OCI-M2 (cell line): ENCODE results near the gene UBE2C.
"Not testable (repeated sequence)": the region's sequence is repeated elsewhere in the genome, so short reads cannot be mapped to it uniquely, and the experiment has no call there.

Source experiments
- DNase-seq: peaks from one replicate; lab custom pipeline; 2025; ENCODE audit not compliant: unreplicated experiment; lab: John Stamatoyannopoulos, UW

Gene UBE2C

GRCh38 chr20:45812157-45813005, at the start of gene UBE2C:
TSS of gene UBE2C (plus strand) at chr20:45812644. CDS start at chr20:45812696, 52 bp downstream.
- peak; percentile 99 for DNase-seq

GRCh38 chr20:45764618-45765282, 47.7 kb upstream of the UBE2C start:
- DNase-seq, result not testable (repeated sequence)

- no peak for DNase-seq
Measured at GRCh38 chr20:45765307-45765875, 47.1 kb upstream of the UBE2C start.

DNA sequence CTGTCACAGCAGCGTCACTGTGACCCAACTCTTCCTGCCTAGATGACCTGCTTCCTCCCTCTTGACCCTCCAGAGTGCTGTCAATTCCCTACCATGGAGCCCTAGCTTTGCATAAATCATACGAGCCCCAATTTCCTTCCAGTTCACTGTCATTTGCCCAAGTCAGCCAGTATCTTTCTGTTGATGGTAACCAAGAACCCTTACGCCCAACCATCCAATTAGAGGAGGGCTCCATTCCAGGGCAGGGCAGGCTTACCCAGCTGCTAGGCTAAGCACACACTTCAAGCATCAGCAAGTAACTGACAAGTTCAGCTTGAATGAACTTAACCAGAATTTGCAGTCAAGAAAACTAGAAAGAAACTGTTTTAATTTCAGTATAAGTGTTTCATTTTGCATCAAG, 46.5 kb upstream of the UBE2C start:
- DNase-seq, result no peak

DNA sequence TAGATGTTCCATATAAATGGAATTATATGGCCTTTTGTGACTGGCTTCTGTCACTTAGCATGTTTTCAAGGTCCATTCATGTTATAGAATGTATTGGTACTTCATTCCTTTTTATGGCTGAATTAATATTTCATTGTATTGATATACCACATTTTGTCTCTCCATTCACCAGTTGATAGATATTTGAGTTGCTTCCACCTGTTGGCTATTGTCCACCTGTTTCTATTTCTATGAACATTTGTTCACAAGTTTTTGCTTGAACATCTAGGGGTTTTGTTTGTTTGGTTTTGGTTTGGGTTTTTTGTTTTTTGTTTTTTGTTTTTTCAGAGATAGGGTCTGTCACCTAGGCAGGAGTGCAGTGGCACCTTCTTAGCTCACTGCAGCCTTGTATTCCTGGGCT, 44.0 kb upstream of the UBE2C start:
- DNase-seq, result no peak

GRCh38 chr20:45771182-45771759, 41.2 kb upstream of the UBE2C start:
- peak; percentile 37 for DNase-seq

DNA sequence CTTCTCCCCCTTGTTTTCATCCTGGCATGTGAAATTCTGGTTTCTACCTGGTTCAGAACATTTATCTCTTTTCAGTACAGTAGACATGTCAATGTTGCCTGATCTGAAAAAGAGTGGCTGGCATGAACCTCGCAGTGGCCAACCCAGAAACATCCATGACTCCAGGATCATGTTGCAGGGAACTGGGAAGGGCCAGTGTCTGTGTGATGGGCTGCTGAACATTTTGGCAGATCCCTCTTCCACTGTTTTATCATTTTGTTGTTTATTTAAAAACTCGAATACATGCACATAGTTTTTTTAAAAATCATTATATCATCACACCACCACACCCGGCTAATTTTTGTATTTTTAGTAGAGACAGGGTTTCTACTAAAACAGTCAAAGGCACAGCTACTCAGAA, 39.8 kb upstream of the UBE2C start:
- no peak for DNase-seq

DNA sequence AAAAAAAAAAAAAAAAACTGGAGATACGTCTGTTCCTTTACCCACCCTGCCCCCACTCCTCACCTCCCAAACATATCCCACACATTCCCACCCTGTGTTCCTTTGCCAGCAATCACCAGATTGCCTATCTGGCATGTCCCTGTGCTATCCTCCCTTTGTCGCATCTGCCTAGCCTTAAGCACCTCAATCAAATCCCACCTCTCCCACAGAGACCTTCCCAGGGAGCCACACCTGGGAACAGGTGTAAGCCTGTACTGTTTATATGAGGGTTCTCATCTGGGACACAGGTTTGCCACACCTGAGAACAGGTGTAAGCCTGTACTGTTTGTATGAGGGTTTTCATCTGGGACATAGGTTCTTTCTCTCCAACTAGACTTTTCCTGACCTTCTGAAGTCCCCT, 37.5 kb upstream of the UBE2C start:
- DNase-seq, result no peak

GRCh38 chr20:45775411-45775810, 37.0 kb upstream of the UBE2C start:
- DNase-seq, result no peak

- DNase-seq, result no peak
Measured at GRCh38 chr20:45776931-45777330, 35.5 kb upstream of the UBE2C start.

- DNase-seq, result no peak
Measured at GRCh38 chr20:45779011-45779915, 33.2 kb upstream of the UBE2C start.

- no peak for DNase-seq
Measured at GRCh38 chr20:45780159-45780558, 32.3 kb upstream of the UBE2C start.

- DNase-seq, result no peak
Measured at GRCh38 chr20:45781391-45781931, 31.0 kb upstream of the UBE2C start.

DNA sequence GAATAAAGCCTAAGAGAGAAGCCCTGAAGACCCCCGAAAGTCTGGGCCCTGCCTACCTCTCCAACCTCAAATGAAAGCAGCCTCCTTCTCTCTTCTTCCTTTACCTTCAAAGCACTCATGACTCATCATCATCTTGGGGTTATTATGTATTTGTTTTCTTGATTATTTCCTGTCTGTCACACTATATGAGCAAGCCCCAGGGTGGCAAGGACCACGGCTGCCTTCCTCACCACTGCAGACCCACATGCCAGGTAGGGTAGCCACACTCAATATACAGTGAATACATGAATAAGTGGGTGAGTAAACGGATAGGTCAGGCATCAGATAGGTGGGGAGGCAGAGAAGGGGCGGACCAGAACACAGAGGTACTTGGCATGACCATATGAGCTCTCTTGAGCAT, 29.6 kb upstream of the UBE2C start:
- DNase-seq, result no peak

DNA sequence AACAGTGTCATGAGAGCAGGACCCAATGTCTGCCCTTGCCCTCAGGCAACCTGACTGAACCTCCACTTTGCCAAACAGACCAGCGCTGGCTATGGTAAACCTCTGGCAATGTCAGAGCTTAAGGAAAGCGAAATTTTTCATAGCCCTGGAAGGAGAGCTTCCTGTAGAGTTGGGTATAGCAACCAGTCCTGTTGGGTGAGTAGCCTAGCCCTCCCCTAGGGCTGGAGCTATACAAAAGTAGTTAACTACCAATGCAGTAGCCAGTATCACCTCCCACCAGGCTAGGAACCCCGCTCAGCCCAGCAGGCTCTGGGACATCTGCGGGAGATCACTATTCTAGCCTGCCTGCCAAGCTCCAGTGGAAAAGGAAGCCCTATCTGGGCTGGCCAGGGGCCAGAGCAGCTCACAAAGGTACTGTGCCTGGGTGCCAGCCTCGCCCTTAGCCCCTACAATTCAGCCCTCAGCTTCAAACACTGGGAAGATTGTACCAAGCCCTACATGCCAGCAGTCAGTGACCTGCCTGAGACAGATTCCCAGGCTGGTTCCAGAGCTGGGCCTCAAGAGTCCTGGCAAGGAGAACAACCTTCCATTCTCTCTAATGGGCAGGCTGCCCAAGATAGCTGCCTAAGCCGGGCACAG, 28.7 kb upstream of the UBE2C start:
- DNase-seq, result no peak

- no peak for DNase-seq
Measured at GRCh38 chr20:45788351-45788750, 24.1 kb upstream of the UBE2C start.

DNA sequence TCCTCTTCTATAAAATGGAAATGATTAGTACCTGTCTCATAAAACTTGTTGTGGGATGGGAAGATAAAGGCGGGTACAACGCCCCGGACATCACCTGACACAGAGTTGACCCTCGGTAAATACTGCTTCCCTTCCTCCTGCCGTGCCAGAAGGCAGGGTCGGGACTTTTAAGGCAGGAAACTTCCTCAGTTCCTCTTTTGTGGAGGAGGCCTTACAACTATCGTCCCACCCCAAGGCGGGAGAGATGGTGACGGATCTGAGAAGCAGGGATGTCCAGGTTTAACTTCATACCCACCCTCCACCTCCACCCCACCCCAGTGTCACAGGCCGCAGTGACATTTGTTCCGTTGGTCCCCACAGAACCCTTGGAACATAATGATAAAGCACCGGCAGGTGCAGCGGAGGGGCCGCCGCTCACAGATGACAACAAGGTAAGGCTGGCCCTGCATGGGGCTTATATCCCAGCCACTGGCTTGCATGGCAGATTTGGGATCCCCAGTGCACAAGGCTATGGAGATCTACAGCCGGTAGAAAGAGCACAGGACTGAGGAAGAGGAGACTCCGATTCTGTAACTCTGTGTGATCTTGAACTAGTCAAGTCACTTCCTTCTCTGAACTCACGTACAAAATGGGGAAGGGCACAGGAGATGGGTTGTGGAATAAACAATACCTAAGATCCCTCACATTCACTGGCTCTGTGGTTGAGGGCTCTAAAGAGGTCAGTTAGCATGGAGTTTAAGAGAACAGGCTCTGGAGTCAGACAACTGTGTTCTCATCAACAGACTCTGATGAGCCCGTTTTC, 19.9 kb upstream of the UBE2C start:
- DNase-seq, result no peak

DNA sequence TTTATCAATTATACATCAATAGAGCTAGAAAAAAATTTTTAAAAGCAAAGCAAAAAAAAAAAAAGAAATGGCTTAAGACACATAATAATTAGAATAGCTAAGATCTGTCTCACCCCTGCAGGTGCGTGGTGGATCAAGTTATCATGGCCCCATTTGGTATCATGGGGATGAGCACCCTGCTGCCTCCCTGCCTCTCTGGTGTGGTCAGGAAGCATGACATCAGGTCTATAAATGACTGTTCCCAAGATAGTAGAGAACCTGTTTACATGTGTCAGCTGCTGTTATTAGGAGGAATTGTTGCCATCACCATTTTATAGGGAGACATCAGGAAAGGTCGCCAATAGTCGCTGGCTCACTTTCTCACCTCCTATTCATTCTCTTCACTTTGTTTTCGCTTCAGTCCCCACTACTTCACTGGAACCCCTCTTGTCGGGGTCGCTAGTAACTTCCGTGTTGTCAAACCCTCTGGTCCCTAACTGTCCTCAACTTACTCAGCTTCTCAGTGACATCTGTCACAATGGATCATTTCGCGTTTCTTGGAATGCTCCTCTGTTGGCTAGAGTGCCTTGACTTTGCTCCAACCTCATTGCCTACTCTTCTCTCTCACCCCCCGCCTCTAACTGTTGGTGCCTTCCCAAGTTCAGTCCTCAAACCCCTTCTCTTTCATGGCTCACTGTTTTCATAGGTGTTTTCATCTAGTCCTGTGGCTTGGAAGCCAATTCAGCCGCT, 15.9 kb upstream of the UBE2C start:
- no peak for DNase-seq
